Stimulated activated CD8-positive, alpha-beta memory T cell treated with anti-CD3 and anti-CD28 coated beads, Interleukin-15, amount 100 ng/mL, for 1 hour (primary cell): Measurements from ENCODE around the gene SMCO4.

Source experiments
- DNase-seq: peaks from one replicate; pipeline ENCODE4 v3.0.0-alpha.2; 2020; ENCODE audit warnings: low read depth

The SMCO4 gene

DNA sequence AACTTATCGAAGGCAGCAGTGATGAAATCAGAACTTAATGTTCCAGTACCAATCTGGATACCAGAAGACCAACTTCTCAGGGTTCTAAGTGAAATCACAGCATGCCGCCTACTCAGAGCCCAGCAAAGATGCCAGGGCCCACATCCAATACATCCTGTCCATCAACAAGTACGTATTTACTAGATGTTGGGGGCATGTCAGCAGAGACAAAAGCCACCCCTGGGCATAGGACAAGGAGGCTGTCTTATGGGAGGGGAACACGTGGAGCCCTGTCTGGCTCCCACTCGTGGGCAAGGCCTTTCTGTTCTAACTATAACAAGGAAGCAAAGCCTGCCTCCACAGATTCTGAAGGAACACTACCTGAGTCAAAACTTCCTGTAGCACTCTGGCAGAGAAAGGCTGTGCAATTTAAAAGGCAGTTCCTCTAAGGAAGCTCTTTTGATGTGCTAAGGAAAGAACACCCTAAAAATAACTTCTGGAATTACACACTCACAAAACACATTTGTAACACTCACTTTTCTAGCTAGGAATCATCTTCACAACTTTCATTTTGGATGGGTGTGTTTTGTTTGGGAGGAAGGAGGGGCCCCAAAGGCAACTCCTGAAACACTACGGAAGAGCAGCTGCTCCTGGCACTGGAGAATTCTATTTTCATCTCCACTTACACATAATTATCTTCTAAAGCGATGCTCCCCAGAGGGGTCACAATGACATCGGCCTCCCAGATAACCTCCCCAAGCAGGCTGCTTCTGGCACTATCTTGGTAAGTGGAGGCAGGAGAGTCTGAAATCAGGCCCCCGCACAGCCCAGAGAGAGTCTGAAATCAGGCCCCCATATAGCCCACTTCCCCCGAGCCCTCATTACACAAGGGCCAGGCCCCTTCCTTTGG lies 14.2 kb downstream of the SMCO4 start:
- no peak for DNase-seq

DNA sequence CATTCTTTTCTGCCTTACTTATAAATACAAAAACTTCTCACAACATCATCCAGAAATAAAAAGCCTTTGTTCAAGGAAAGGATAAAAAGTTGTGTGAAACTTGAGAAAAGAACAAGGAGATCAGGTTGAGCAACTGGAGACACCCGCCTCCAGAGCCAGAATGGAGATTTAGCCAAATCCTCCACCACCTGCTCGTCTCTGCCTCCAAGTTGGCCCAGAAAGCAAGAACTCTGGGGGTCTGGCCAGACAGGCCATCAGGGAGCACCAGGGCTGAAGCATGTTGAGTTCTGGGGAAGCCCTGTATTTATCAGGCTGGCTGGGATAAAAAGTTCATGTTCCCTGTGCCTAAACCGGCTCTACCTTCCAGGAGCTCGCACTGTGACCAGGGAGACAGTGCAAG lies 14.9 kb downstream of the SMCO4 start:
- DNase-seq, result no peak

DNA sequence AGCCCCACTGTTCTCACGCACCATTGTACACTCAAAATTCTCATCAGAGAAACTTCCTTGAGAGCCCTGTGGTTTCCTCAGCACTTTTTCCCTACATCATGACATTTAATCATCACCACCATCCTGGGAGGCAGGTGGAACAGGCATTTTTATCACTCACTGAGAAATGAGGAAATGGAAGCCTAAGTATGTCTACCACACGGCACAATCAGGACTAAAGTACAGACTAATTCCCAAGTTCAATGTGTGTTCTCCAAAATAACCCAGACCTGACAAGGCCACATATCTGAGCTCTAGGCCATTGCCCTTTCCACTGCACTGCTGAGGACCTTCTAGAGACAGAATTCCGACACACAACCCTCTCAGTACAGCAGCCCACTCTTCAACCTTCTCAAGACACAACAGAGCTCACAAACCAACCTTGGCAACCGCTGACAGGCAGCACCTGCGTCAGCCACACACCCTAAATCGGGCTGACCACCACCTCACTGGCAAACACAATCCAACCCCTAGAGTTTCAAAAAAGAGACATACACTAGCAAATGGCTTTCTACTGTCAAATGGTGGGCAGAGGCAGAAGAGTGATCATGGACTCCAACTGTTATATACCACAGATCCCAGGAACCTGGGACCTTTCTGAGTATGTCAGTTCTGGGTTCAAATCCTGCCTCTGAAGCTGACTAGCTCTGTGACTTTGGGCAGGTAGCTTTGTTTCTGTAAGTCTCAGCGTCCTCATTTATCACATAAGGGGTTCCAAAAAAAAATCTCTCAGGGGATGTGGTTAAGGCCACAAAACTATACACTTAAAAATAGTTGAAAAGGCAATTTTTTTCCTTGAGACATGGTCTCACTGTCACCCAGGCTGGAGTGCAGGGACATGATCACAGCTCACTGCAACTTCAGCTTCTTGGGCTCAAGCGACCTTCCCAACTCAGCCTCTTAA lies 16.3 kb downstream of the SMCO4 start:
- no peak for DNase-seq

DNA sequence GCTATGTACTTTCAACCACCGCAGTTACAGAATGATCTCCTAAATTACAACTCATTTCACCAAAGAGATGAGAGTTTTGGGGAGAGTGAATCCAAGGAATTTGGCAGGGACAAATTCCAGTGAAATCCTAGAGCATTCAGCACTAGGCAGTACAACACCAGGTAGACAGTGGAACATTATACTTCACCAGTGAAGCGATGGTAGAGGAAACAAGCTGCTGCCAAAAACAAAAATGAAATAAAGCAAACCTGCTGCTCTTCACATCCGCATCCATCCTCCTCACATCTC lies 16.9 kb downstream of the SMCO4 start:
- no peak for DNase-seq

DNA sequence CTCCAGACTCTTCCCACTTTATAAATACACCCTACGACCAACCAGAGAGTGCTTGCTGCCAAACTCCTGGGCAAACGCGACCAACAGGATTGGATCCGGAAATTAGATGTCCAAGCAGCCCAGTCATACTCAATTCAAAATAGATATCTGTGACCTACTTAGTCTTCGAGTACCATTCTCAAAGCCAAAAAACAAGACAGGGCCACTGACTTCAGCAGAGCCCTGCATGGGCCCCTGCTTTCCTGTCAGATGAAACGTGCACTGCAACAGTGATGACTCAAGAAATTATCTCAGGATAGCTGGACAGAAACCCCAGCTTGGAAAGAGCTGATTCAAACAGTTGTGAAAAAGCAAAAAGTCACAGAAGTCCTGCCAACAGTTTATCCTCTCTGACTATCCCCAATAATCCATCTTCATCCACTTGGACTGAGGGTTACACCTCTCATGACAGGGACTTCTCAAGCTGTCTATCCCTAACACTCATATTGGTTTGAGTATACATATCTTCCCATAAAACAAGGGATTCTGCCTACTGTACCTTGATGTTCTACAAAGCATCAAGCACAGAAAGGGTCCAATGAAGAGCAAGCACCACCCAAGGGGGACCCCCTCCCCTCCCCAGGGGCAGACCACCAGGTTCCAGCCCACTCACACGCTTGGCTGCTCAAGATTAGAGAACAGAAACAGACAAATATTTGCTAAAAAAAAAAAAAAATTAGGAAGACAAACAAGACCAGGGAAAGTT lies 17.4 kb downstream of the SMCO4 start:
- DNase-seq, result no peak

DNA sequence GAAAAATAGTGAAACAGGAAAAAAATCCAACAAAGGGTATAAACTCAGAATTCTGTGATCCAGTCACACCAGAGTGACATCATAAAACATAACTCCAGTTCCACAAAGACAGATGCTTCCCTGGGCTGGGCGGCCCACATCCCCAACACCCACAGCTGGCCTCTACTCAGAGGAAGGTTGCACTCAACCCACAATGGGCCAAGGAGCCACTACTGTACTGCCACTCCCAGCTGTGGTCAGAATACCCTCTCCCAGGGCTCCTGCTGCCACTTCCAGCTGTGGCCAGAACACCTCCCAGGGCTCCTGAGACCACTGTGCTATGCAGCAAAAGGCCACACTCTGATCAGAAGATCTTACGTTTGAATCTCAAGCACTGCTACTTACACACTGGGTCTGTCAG lies 18.3 kb downstream of the SMCO4 start:
- DNase-seq, result no peak

DNA sequence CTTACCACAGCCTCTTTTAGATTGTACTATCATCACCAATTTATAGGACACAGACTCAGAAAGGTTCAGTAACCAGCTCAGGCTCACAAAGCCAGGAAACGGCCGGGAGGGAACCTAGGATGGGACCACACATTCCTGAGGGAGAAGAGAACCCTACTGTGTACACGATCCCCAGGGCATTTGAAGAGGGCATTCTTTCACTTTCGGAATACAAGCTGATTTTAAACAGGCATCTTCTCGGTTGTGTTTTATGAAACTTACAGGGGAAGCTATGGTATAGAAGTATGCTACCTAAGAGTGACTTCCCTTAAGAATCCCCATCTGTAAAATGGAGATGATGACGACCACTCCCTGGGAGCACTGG lies 19.0 kb downstream of the SMCO4 start:
- DNase-seq, result no peak

DNA sequence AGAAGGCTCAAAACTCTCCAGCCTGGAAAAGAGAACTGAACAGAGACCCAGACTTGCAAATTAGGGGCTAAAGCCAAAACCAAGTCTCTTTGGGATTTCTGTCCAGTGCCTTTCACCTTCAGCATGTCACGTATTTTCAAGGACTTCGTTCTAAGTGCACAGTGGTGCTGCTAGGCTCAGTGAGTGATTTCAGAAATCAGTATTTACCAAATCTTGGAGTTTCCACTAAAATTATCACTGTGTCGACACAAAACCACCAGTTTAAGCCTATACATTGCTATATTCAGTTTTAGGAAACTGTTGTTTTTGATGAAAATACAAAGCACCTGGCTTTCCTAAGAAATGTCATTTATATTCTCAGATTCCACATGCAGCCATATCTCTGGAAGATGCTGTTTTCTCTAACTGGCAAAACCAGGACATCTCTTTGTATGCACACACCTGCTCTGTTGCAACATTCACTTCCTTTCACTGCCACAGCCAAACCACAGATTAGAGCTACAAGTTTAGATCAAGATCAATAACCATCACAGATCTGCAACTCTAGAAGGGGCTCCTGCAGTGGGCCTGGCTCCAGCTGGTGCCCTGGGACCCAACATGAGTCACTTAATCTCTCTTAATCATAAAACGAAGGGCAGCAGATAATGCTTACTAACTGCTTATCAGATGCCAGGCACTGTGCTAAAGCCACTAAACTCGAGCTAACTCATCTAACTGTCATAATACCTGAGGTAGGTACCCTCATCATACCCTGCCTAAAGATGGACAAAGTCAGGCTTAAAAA lies 22.3 kb downstream of the SMCO4 start:
- DNase-seq, result no peak

DNA sequence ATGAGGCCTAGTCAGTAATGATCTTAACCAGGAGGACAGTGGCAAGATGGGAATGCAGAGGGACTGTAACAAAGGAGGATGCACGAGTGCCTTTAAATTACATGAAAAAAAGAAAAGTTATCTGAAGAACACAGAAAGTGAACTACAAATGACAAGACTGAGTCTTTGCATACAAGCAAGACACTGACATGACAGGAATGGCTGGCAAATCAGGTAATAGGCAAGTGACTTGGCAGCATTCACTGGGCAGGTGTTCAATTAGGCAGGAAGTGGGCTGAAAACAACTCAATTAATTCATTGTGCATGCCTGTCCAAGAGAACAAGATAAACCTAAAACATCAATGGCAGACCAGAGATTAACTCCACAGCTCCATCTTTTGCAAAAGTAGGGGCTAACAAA lies 24.0 kb downstream of the SMCO4 start:
- no peak for DNase-seq

DNA sequence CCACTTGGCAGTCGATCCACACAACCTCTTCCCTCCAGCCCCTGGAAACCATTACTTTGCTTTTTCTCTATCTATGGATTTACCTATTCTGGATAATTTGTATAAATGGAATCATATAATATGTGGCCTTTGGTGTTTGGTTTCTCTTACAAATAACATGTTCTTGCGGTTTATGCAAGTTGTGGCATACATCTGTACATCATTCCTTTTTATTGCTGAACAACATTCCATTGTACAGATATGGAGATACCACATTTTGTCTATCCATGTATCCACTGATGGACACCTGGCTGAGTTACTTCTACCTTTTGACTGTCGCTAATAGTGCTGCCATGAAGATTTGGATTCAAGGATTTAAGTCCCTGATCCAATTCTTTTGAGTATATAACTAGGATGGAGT lies 25.1 kb downstream of the SMCO4 start:
- no peak for DNase-seq

DNA sequence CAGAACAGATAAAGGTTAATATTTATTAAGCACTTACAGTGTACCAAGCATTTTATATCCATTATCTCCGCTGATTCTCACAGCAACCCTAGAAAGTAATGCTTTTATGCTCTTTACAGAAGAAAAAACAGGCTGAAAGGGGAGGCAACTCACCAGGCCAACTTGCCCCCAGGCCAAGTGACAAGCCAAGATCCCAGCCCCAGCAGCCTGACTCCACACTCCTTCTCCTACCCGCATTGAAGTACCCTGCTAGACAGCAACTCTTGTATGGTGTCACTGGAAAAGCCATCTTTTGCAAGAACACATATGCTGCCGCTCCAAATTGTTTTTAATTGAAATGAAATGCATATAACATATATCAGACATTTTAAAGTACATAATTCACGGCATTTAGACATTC lies 25.6 kb downstream of the SMCO4 start:
- DNase-seq, result no peak

DNA sequence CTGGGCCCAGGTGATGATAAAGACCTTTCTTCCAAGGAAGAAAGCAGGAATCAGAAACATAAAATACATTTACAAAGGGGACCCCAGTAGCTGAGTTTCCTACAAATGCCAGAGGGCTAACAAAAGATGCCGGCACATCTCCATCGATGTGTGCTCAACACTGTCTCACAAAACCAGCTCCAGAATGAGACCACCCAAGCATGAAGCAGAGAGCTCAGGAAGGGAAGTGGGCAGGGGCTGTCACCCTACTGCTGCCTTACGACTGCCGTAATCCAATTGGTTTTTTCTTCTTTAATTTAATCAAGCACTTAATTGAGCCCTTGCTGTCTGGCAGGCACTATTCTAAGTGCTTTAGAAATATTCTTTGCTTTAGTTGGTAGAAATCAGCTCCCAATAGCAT lies 26.1 kb downstream of the SMCO4 start:
- no peak for DNase-seq

DNA sequence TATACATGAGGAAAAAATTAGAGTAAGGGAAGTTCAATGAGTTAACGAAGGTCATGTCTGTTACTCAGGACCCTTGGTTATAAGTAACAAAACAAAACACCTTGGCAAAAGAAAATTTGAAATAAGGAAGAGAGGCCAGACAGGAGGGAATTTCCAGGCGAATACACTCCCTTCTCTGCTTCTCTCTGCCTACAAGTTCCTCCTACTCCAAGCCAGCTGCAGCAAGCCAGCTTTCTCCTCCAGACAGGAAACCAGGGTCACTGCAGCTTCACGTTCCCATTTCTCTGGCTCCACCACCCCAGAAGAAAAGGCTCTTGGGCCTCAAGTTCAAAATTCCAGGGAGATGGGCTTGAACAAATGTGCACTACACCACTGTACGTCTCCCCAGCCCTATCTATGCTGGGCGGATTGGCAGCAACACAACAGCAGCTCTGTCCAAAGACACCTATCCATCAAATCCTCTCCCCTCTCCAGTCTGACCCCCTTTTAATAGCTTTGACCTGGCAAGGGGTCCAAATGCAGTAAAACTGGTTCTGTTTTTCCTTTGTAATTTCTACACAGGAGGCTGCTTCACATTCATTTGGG lies 27.7 kb downstream of the SMCO4 start:
- no peak for DNase-seq

DNA sequence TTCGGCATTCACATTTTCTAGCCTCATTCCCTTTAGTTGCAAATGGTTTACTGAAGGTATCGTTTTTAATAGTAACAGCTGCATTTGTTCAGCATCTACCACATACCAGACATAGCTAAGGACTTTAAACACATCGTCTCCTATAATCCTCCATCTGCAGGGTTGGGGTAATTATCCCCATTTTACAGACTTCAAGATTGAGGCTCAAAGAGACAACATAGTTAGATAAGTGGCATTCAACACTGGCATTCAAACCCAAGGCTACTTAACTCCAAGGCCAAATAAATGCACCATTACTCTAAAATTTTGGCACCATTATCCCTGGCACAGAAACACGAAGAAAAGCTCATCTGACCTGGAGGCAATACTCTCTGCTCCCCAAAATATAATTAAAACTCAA lies 28.5 kb downstream of the SMCO4 start:
- no peak for DNase-seq

DNA sequence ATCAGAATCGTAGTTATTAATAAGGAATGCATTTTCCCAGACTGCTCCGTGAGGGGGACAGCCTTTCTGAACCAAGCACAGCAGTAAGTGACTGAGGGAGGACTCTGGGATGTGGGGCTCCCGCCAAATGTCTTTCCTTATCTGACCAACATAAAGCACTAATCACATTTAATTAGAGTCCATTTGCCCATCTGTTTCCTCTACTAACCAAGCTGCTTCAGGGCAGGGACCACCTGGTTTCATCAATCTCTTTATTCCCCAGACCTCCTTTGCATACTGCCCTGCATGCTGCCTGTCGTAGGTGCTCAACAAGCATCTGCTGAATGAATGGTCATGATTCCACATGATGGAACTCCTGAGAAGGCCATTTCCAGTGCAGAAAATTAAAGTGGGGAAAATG lies 29.4 kb downstream of the SMCO4 start:
- DNase-seq, result no peak

DNA sequence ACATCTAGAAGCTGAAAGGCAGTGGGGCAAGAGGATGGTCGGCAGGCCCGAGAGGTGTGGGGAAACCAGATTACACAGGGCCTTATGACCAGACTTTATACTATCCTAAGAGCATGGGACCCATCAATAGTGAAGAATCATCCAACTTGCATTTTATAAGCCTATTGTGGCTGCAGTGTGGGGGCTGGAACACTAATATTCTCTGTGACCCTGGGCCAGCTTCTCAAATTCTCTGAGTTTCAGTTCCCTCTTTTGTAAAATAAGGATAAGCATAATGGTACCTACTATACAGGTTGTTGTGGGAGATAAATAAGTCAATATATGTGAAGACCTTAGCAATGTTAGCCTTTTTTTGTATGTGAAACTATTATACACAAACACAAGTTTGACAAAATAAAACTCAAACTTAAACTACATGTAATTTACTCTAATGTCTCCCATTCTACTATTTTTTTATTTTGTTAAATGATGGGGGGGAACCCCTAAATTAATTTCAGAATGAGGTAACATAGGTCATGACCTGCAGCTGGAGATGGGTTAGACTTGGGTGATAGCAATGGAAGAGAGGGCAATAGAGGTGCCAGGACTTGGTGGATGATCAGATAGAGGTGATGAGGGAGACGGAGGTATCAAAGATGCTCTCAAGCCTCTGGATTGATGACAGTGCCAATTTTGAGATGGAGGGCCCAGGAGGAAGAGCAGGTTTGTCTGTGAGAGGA lies 30.1 kb downstream of the SMCO4 start:
- DNase-seq, result no peak

DNA sequence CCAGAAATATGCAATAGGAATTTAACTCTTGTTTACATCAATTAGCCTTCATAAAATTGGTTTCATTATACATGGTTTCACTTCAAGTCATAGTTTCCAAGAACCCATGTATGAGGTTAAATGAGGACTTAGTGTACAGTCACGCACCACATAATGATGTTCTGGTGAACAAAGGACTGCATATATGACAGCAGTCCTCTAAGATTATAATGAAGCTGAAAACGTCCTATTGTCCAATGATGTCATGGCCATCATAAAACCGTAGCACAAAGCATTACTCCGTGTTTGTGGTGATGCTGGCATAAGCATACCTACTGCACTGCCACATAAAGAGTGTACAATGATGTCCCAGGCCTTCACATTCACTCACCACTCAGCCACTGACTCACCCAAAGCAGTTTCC lies 31.1 kb downstream of the SMCO4 start:
- no peak for DNase-seq

DNA sequence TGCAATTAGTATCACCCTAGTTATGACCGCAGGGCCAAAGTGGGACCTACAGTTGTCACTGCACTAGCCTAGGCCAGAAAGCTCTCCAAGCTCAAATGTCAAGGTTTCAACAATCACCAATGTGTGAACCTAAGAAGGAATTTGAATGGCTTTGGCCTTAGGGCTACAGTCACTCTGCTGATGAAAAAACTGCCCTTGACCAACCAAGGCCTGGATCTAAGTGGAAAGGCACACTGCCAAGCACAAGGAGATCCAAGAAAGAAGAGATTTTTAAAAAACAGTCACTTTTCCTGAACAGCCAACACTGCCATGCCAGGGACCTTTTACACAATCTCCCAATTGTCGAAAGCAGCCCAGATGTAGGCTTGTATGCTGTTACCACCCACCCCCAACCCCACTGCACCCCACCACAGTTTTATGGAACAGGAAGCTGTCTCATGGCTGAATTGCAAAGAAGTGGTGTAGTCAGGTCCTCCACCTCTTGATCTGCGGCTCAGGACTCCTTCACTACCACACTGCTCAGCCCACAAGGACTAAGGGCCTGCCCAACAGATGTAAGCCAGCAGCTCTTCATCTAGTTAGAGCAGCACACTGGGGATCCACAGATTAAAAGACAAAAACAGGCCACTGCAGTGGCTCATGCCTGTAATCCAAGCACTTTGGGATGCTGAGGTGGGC lies 32.9 kb downstream of the SMCO4 start:
- DNase-seq, result no peak

DNA sequence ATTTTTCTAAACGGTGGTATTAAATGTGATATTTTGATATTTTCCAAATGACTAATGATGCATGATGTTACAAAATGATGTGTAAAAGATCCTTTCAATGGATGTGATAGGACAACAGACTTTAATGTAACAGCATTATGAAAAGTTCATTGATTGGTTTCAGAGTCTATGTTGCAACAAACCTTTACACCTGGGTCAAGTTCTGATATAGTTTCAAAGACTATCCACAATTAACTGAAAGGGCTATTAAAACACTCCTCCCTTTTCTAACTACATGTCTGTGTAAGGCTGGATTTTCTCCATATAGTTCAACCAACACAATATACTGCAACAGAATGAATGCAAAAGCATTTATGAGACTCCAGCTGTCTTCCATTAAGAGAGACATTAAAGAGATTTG lies 35.7 kb downstream of the SMCO4 start:
- no peak for DNase-seq

DNA sequence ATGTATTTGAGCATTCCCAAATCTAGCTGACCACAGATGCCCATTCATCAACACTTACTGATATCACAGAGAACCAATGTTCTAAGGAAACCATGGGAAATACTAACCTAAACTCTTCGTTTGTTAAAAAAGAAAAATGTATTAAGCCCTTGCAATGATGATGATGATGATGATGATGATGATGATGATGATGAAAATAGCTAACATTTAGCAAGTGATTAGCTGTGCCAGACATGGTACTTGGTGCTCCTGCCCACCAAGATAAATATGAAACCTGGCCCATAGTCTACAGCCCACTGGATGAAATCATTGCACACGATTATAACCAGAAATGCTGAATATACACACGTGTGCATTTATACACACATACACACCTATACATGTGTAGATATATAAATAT lies 37.5 kb downstream of the SMCO4 start:
- DNase-seq, result no peak
